Stimulated activated CD8-positive, alpha-beta memory T cell treated with anti-CD3 and anti-CD28 coated beads, Interleukin-12 subunit alpha, Interleukin-12 subunit beta, amount 100 ng/mL, for 24 hours (primary cell): Measurements from ENCODE around the gene SYNE3.

Experiments
- DNase-seq: peaks from one replicate; pipeline ENCODE4 v3.0.0-alpha.2; 2020; ENCODE audit errors: extremely low read depth

SYNE3 gene

GRCh38 chr14:95504135-95505029 lies 12.1 kb downstream of the SYNE3 start:
- DNase-seq: no peak

DNA sequence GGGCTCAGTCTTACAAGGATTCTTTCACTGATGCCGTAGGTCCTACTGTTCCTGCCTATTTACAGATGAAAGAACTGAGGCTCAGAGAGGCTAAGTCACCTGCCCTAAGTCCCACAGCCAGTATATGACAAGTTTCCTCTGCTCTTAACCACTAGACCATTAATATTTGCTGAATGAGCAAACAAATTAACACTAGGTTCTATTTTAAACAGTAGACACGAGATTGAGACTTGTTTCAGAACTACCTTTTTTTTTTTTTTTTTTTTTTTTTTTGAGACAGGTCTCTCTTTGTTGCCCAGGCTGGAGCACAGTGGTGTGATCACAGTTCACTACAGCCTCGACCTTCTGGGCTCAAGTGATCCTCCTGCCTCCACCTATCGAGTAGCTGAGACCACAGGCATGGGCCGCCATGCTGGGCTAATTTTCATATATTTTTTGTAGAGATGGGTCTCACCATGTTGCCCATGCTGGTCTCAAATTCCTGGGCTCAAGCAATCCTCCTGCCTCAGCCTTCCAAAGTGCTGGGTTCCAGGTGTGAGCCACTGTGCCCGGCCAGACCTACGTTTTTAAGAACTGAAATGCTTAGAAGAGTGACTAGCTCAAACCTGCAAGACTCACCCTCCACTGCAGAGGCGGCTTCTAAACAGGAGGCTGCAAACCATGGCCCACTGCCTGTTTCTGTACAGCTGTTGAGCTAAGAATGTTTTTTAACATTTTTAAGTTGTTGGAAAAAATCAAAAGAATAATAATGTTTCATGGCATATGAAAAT lies 12.9 kb downstream of the SYNE3 start:
- no peak for DNase-seq

DNA sequence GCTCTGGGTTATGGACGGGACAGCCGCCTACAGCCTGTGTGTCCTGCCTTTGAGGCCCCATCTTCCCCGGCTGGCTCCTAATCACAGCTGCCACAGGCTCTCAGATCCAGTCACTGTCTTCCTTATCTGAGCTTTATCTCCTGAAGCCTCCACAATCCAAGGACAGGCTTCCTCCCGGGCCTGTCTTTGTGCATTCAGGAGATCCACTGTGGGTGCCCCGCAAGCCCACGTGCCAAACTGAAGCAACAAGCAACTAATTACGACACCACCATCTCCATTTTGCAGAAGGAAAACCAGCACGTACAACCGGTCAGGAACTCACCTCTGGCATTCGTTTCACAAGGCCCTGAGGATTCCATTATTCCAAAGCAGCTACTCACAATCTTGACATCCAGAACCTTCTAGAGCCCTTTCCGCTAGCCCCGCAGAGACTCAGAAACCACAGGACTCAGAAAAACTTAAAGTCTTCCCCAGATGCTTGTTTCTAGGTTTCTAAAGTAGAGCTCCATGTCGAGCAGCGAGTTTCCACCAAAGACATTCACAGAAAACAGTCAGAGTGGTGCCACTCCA lies 14.0 kb downstream of the SYNE3 start:
- no peak for DNase-seq

DNA sequence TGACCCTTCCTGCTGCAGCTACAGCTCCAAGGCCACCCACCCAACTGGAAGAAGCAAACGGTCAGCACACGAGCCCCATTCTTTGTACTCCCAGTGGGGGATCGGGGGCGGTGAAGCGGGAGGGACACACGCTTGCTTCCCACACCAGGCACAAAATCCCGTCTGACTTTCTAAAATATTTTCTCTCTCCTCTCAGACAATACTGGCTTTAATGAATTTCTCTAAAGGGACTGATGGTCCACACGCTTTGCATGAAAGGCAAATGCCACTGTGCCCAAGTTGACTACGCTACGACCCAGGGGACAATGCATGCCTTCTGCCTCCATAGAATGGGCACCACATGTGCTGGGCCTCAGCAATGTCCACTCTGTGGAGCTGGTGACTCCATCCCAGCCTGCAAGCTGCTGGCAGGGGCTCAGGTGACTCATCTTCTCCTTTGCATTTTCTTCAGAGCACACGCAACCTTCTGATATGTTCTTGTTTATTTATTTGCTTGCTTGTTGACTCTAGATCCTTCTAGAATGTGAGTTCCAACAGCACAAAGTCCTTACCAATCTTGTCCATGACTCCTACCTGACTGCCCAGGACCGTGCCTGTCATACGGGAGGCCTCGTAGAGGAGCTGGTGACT lies 15.6 kb downstream of the SYNE3 start:
- DNase-seq: no peak

GRCh38 chr14:95500201-95500681 lies 16.2 kb downstream of the SYNE3 start:
- no peak for DNase-seq

DNA sequence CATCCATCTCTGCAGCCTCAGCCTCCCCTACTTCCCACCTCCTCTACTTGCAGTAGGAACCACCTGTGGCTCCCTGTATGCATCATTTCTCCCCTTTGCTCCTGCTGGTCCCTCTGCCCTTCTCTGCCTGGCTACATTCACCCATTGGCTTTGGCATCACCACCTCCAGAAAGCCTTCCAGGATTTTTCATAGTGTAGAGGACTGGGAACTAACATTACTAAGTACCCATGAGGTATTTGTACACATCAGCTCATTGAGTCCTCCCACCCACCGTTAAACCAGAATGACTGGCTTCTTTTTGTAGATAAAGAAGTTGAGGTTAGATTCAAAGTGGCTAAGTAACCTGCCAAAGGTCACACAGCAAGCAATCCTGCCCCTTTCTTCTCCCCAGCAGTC lies 17.1 kb downstream of the SYNE3 start:
- DNase-seq: no peak

GRCh38 chr14:95498622-95499353 lies 17.7 kb downstream of the SYNE3 start:
- no peak for DNase-seq

GRCh38 chr14:95497561-95498011 lies 18.9 kb downstream of the SYNE3 start:
- DNase-seq: no peak

- DNase-seq: no peak
Observed at GRCh38 chr14:95496690-95497259, 19.7 kb downstream of the SYNE3 start.

- no peak for DNase-seq
Observed at GRCh38 chr14:95496111-95496681, 20.3 kb downstream of the SYNE3 start.

DNA sequence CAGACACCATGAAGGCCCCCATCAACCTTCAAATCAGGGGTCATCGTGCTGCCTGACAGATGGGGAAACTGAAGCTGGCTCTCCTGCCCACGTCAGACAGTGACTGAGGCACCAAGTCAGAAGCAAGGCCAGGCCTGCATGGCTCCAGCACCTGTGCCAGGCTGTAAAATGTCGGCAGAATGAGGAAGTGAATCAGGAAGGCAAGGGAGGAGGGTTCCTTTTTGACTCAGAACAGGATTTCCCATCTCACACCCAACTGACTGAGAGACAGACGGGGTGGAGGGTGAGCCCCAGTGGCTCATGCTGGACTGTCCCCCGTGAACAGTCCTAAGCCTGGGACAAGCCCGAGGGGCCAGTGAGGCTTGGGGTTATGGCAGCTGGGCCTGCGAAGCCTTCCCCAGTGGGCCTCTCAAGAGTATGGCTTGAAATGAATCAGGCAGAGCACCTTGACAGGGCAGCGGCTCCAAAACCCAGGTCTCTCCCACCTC lies 20.9 kb downstream of the SYNE3 start:
- no peak for DNase-seq

DNA sequence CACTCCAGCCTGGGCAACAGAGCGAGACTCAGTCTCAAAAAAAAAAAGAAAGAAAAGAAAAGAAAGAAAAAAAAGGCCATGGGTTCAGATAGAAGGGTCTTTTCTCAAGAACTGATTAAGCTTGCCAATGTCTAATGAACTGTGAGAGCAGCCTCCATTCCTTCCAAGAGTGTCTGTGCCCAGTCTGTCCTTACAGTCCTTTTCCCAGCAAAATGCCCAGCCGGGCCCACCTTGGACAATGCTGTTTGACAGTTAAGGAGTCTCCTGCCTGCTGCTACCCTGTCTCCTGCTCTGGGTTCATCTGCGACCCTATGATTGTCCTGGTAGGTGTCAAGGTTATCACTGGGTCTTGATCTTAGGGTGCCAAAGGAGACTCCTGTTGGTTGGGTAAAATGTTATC lies 21.4 kb downstream of the SYNE3 start:
- no peak for DNase-seq

DNA sequence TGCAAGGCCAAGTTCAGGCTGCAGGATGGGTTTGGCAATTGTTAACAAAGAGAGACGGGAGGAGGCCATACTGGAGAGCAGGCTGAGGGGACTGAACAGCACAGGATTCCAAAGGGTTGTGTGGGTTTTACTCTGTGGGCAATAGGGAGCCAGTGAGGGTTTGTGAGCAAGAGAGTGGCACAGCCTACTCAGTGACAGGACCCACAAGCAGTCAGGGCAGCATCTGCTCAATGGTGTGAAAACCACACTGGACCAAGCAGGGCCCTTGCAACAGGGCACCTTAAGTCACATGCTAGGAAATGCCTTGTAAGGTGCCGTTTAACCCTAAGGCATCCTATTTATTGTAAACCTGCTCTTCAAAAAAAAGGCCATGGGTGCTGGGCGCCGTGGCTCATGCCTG lies 22.0 kb downstream of the SYNE3 start:
- DNase-seq: no peak

DNA sequence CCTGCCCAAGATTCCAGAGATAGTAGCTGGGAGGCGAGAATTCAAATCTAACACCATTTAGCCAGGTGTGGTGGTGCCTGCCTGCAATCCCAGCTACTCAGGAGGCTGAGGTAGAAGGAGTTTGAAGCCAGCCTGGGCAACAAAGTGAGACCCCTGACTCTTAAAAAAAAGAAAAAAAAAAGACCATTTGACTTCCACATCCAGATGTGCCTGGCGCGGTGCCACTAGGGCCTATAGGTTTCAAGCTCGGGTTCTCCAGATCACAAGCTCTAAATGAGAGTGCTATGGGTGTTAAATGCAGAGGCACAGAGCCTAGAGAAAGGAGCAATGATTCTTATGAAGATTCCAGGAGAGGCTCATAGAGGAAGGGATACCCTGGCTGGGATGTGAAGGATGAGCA lies 22.5 kb downstream of the SYNE3 start:
- DNase-seq: no peak

DNA sequence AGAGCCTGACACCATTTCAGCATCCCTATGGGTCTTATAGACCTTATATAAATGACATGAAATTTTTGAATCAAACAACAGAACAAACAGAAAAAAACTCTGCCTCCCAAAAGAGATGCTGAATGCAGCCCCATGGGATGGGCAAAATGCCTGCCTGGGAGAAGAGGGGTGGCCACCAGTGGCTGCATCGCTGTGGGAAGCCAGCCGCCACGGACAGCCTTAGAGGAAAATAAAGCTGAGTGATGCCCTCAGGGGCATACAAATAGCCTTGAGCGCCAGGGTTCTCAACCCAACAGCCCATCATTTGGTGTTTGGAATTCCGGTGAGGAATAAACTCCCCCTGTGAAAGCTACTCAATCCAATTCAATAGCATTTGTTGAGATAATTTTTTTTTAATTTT lies 22.9 kb downstream of the SYNE3 start:
- DNase-seq: no peak

- DNase-seq: no peak
Observed at GRCh38 chr14:95491936-95492608, 24.4 kb downstream of the SYNE3 start.

DNA sequence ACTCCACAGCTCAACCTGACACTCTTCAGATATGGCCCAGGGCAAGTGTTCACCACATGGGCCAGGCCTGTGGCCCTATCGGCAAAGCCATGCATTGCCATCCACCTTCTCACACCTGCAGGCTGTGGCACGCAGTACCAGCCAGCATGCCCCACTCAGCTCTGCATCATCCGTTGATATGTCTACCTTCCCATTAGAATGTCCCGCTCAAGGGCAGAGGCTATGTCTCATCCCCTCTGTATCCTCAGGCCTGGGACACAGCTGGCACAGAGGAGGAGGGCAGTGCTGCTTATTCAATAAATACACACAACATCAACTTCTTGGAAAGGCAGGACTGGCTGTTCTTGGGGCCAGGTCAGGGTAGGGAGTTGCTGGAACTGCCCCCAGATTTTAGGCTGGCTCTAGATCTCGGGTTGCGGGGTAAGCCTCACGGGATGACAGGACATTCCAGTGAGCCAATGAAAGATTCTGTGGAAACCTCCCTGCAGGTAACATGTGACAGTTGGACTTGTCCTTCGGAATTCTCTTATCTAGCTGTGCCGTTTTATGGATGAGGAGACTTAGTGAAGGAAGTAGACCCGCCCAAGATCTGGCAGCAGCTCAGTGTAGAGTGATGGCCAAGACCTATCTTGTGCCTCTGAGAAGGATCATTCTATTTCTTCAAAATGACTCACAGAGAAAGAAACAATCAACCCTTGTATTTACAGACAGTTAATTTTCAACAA lies 25.6 kb downstream of the SYNE3 start:
- DNase-seq: no peak

DNA sequence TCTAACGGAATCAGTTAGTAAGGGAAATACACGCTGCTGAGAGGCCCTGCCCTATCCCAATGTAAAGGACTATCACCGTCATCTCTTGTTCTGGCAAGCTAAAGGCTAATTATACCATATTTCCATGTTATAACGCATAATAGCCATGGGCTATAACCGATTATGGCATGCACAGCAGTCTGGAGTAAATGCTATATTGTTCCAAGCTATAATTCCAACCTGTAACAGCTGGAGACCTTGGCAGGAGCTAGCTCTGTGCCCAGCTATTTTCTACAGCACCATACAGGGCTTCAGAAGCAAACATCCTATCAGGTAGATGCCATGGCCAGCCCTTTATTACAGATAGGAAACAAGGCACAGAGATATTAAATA lies 26.3 kb downstream of the SYNE3 start:
- DNase-seq: no peak
